22Rv1 (cell line): ENCODE data around the gene COL6A3.

Source experiments
- H3K27ac ChIP-seq: fragments of 450-650 bp; 2 replicates; pipeline ENCODE4 v1.5.1; 2017
- CTCF ChIP-seq: fragments of 450-650 bp; IDR thresholded peaks from 2 replicates; pipeline ENCODE4 v1.5.1; 2017; ENCODE audit warnings: mild to moderate bottlenecking
- ZFX ChIP-seq: fragments of 450-650 bp; IDR thresholded peaks from 2 replicates; pipeline ENCODE4 v1.6.1; 2017; ENCODE audit warnings: antibody characterized with exemption, borderline replicate concordance

COL6A3 gene

GRCh38 chr2:237336131-237336530 is 77.8 kb downstream of the COL6A3 start:
- H3K27ac ChIP-seq: no peak overlapping the region
- TF ChIP-seq ZFX: no peak
- no peak for TF ChIP-seq CTCF

GRCh38 chr2:237333748-237334147 is 80.2 kb downstream of the COL6A3 start:
- no peak for TF ChIP-seq CTCF
- TF ChIP-seq ZFX: no peak

GRCh38 chr2:237330541-237330940 is 83.4 kb downstream of the COL6A3 start:
- TF ChIP-seq ZFX (no peak), CTCF (no peak)

More at GRCh38 chr2:237333748-237334147, 80.2 kb downstream of the COL6A3 start:
- H3K27ac ChIP-seq: no peak overlapping the region

GRCh38 chr2:237327175-237327950 is 86.6 kb downstream of the COL6A3 start:
- no peak overlapping the region for H3K27ac ChIP-seq
- TF ChIP-seq ZFX: no peak
- TF ChIP-seq CTCF: no peak

More at GRCh38 chr2:237330541-237330940, 83.4 kb downstream of the COL6A3 start:
- H3K27ac ChIP-seq: no peak overlapping the region

- no peak overlapping the region for H3K27ac ChIP-seq
- TF ChIP-seq CTCF (no peak), ZFX (no peak)
These were observed 87.4 kb downstream of the COL6A3 start for GRCh38 chr2:237326266-237327171.

- TF ChIP-seq CTCF: no peak
- TF ChIP-seq ZFX: no peak
- no peak overlapping the region for H3K27ac ChIP-seq
These were observed 89.1 kb downstream of the COL6A3 start for GRCh38 chr2:237324837-237325236.

- TF ChIP-seq CTCF (no peak), ZFX (no peak)
- no peak overlapping the region for H3K27ac ChIP-seq
These were observed 89.5 kb downstream of the COL6A3 start for GRCh38 chr2:237324405-237324831.
